Peyer's patch (tissue), 4 donors: ENCODE measurements around the gene MGAT2.

Experiments
- CTCF ChIP-seq, 6 experiments: fragments of 450-650 bp in 4 of 6; fragments of 200-600 bp in 2 of 6; sonication (generic) in 1 of 6; IDR thresholded peaks; one replicate each; pipeline ENCODE4 v1.5.1; 2017 to 2019; ENCODE audit warnings: antibody characterized with exemption in 6 of 6, mild to moderate bottlenecking in 3 of 6, moderate library complexity in 1 of 6
- POLR2A ChIP-seq, 2 donors: fragments of 450-650 bp; IDR thresholded peaks; one replicate each; pipeline ENCODE4 v1.5.1; 2017; ENCODE audit warnings: antibody characterized with exemption in 2 of 2, mild to moderate bottlenecking in 2 of 2, moderate library complexity in 2 of 2

- no peak for TF ChIP-seq CTCF (IDR thresholded peaks at IDR 0.05)
- no peak for TF ChIP-seq POLR2A (IDR thresholded peaks at IDR 0.05)
These were observed 39.1 kb upstream of the MGAT2 start for GRCh38 chr14:49581209-49582112.
